Measurements from ENCODE around the gene CD79B. TPM values are rescaled to one million over a fixed set of nuclear protein-coding genes. Genes with fewer than 3 reads are reported as not detected.
A peak's percentile ranks its signal among the peaks of the same experiment; 100 is the strongest.

Gene CD79B
- total and polyA plus RNA-seq, 10 of the 15 experiments (the other 5 are each of a cell fraction or from before 2014, with no cell fraction given): 17.5 to 148 (median 79.1) TPM

DNA sequence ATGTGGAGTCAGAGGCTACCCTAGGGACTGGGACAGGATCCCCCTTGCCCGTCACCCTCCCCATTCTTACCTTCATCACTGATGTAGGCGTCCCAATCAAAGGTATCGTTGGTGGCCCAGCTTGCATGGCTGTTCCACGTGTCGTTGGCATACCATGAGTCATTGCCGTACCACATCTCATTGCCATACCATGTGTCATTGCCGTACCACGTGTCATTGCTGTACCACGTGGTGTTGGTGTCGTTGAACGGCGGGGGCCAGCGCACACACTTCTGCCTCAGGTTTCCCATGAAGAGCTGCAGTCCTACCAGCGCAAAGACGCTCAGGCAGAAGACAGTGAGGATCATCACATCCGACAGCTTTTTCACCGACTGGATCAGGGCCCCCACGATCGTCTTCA is 35.8 kb upstream of the CD79B start:
- ATAC-seq: no peak
- H2AFZ ChIP-seq (ENCODE audit: control insufficient read depth, low read depth, low read length): no peak overlapping the region
- no peak overlapping the region for H3K27ac ChIP-seq (ENCODE audit: control insufficient read depth, insufficient read depth)
- H3K9ac ChIP-seq (ENCODE audit: control insufficient read depth, insufficient read depth, low read length): no peak overlapping the region
- ChIA-PET RAD21 (ENCODE audit: unreplicated experiment) (interaction anchor here (1.5 kb wide), 1 partner anchor 49 kb away, joined by 3 read pairs; no protein-coding TSS in a partner anchor), POLR2A (interaction anchor here (0.6 kb wide), 3 partner anchors 14 to 1187 kb away, joined by 3 to 5 read pairs (median 3); no protein-coding TSS in a partner anchor), CTCF (interaction anchor here (1.2 to 1.5 kb wide), 3 partner anchors 11 to 61 kb away, joined by 3 to 5 read pairs (median 3); no protein-coding TSS in a partner anchor), SMC1A (ENCODE audit: uncharacterized antibody, unreplicated experiment) (interaction anchor here (1.2 to 1.9 kb wide), 2 partner anchors 18 to 49 kb away, joined by 3 to 5 read pairs; partner anchors contain the start of gene GH1)
- no peaks in the 10 kb centered on the region for H3K27me3 ChIP-seq (replicated peaks in 1 of 2; ENCODE audit: control insufficient read depth in 2 of 2, insufficient read depth in 2 of 2, low read length in 1 of 2)
- no peaks in the 10 kb centered on the region for H3K79me2 ChIP-seq (ENCODE audit: control insufficient read depth, insufficient read depth, low read length)
- in situ Hi-C loops (cut with MboI): no loop called here
- H3K4me1 ChIP-seq (ENCODE audit: control insufficient read depth, insufficient read depth, low read length): peaks cover 12% of the 10 kb centered on the region
- H3K9me3 ChIP-seq (replicated peaks; ENCODE audit: control insufficient read depth, insufficient read depth, low read length): no peaks in the 10 kb centered on the region; the same call in 2 of the 3 replicates
- H3K36me3 ChIP-seq (ENCODE audit: control insufficient read depth in 2 of 2, insufficient read depth in 2 of 2, low read length in 1 of 2): no peaks in the 10 kb centered on the region
- H4K20me1 ChIP-seq (ENCODE audit: control insufficient read depth, insufficient read depth): no peaks in the 10 kb centered on the region
- DNase-seq (ENCODE audit: low read depth, low spot score): no peak
- no TSS peak for BruUV-seq (replicated peaks)
- no peak for FAIRE-seq
- intact Hi-C loops (cut with micrococcal nuclease; ENCODE audit: unreplicated experiment): no loop called here
- H3K4me3 ChIP-seq: no peak overlapping the region
- TF ChIP-seq RFX5 (IDR thresholded peaks at IDR 0.05; ENCODE audit: low read depth, low read length): no peak
- TF ChIP-seq, protein P1, sequence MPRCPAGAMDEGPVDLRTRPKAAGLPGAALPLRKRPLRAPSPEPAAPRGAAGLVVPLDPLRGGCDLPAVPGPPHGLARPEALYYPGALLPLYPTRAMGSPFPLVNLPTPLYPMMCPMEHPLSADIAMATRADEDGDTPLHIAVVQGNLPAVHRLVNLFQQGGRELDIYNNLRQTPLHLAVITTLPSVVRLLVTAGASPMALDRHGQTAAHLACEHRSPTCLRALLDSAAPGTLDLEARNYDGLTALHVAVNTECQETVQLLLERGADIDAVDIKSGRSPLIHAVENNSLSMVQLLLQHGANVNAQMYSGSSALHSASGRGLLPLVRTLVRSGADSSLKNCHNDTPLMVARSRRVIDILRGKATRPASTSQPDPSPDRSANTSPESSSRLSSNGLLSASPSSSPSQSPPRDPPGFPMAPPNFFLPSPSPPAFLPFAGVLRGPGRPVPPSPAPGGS (IDR thresholded peaks at IDR 0.05; ENCODE audit: borderline replicate concordance, insufficient read depth, low read depth, low read length, poor library complexity, severe bottlenecking): peak; percentile 36
- TF ChIP-seq, protein P2, sequence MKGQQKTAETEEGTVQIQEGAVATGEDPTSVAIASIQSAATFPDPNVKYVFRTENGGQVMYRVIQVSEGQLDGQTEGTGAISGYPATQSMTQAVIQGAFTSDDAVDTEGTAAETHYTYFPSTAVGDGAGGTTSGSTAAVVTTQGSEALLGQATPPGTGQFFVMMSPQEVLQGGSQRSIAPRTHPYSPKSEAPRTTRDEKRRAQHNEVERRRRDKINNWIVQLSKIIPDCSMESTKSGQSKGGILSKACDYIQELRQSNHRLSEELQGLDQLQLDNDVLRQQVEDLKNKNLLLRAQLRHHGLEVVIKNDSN (IDR thresholded peaks at IDR 0.05; ENCODE audit: borderline replicate concordance, extremely low read length, insufficient read depth, low read depth, low read length): peak; percentile 60
- 62% methylated on average over 19 of the region's 19 CpGs for WGBS (ENCODE audit: insufficient coverage, insufficient replicate concordance, low lambda C conversion rate, missing lambda C conversion rate)
- no peak overlapping the region for H3K4me2 ChIP-seq (ENCODE audit: control insufficient read depth, insufficient read depth)

Measured in GM12878 (cell line).